ENCODE results near the gene WDR43. TPM values are rescaled to one million over a fixed set of nuclear protein-coding genes. Genes with fewer than 3 reads are reported as not detected.

WDR43 gene
- polyA plus RNA-seq, 1 donor (not counting 4 experiments of a cell fraction or from before 2014, with no cell fraction given) = 125 TPM

DNA sequence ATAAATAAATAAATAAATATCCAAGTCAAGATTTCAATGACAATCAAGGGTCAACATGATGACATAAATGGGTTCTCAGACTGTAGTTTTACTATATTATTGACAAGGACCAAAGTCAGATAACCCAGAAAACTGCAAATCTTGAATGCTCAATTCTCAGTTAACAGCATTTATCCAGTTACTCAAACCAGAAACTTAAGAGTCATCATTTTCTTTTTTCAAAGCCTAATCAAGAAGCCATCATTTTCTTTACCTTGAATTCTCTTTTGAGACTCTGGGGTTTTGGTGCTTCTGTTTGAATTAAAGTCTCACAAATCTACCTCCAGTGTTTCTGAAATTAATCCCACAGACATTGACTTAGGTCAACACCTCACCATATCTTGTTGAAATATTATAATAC, 38.5 kb upstream of the WDR43 start:
- Histone ChIP-seq H4K20me1 (ENCODE audit: control insufficient read depth, extremely low read depth, insufficient read depth, low read length) (no peaks in the 10 kb centered on the region), H3K27me3 (ENCODE audit: control insufficient read depth, extremely low read depth, insufficient read depth, low read length) (no peaks in the 10 kb centered on the region), H3K4me3 (ENCODE audit: control insufficient read depth in 2 of 3, extremely low read depth in 1 of 3, insufficient read depth in 2 of 3, low read depth in 1 of 3, low read length in 3 of 3) (no peak overlapping the region), H3K36me3 (ENCODE audit: control insufficient read depth in 2 of 2, extremely low read depth in 1 of 2, insufficient read depth in 2 of 2, low read length in 2 of 2) (peaks cover 3 to 6% of the 10 kb centered on the region in 2 experiments), H3K4me2 (ENCODE audit: control insufficient read depth, extremely low read depth, insufficient read depth, low read depth, low read length) (no peak overlapping the region), H3K9me3 (ENCODE audit: control insufficient read depth, low read depth, low read length) (no peaks in the 10 kb centered on the region), H3K27ac (ENCODE audit: control insufficient read depth, insufficient read depth, low read length) (no peak overlapping the region), H3K79me2 (ENCODE audit: control insufficient read depth, insufficient read depth, low read length) (no peaks in the 10 kb centered on the region), H3K9me1 (ENCODE audit: control insufficient read depth, extremely low read depth, insufficient read depth, low read length) (no peaks in the 10 kb centered on the region), H3K9ac (ENCODE audit: control insufficient read depth, extremely low read depth, insufficient read depth, low read length) (no peak overlapping the region), H2AFZ (ENCODE audit: control insufficient read depth, low read length) (no peak overlapping the region), H3K4me1 (ENCODE audit: control insufficient read depth, extremely low read depth, insufficient read depth, low read length) (no peaks in the 10 kb centered on the region)
- no peak for FAIRE-seq
- DNase-seq (ENCODE audit: low read depth, low spot score) = no peak
- no peak for TF ChIP-seq EZH2 (IDR thresholded peaks at IDR 0.05; ENCODE audit: low read length)
- TF ChIP-seq, protein P1, sequence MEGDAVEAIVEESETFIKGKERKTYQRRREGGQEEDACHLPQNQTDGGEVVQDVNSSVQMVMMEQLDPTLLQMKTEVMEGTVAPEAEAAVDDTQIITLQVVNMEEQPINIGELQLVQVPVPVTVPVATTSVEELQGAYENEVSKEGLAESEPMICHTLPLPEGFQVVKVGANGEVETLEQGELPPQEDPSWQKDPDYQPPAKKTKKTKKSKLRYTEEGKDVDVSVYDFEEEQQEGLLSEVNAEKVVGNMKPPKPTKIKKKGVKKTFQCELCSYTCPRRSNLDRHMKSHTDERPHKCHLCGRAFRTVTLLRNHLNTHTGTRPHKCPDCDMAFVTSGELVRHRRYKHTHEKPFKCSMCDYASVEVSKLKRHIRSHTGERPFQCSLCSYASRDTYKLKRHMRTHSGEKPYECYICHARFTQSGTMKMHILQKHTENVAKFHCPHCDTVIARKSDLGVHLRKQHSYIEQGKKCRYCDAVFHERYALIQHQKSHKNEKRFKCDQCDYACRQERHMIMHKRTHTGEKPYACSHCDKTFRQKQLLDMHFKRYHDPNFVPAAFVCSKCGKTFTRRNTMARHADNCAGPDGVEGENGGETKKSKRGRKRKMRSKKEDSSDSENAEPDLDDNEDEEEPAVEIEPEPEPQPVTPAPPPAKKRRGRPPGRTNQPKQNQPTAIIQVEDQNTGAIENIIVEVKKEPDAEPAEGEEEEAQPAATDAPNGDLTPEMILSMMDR (optimal IDR thresholded peaks at IDR 0.05 in 1 of 3, IDR thresholded peaks at IDR 0.05 in 1 of 3, conservative IDR thresholded peaks at IDR 0.05 in 1 of 3; ENCODE audit: extremely low read depth in 1 of 3, insufficient read depth in 2 of 3, low read length in 3 of 3) = no peak
- dilution Hi-C loops (cut with MboI; ENCODE audit: extremely low pct_ligation_motif_present, low sequenced_read_pairs) = no loop called here

- H3K4me2 ChIP-seq (ENCODE audit: control insufficient read depth, extremely low read depth, insufficient read depth, low read depth, low read length) = peak overlapping the region; percentile 96
- no peaks in the 10 kb centered on the region for H3K9me3 ChIP-seq (ENCODE audit: control insufficient read depth, low read depth, low read length)
- no peaks in the 10 kb centered on the region for H3K9me1 ChIP-seq (ENCODE audit: control insufficient read depth, extremely low read depth, insufficient read depth, low read length)
- FAIRE-seq (no peak), DNase-seq (ENCODE audit: low read depth, low spot score) (no peak)
- no peaks in the 10 kb centered on the region for H4K20me1 ChIP-seq (ENCODE audit: control insufficient read depth, extremely low read depth, insufficient read depth, low read length)
- H3K9ac ChIP-seq (ENCODE audit: control insufficient read depth, extremely low read depth, insufficient read depth, low read length) = peak overlapping the region; percentile 95
- H3K36me3 ChIP-seq (ENCODE audit: control insufficient read depth in 2 of 2, extremely low read depth in 1 of 2, insufficient read depth in 2 of 2, low read length in 2 of 2) = no peaks in the 10 kb centered on the region
- H3K79me2 ChIP-seq (ENCODE audit: control insufficient read depth, insufficient read depth, low read length) = peaks cover 42% of the 10 kb centered on the region
- dilution Hi-C loops (cut with MboI; ENCODE audit: extremely low pct_ligation_motif_present, low sequenced_read_pairs) = no loop called here
- H3K4me3 ChIP-seq (ENCODE audit: control insufficient read depth in 2 of 3, extremely low read depth in 1 of 3, insufficient read depth in 2 of 3, low read depth in 1 of 3, low read length in 3 of 3) = peak overlapping the region; percentile 70 to 100 (median 99)
- peaks cover 20% of the 10 kb centered on the region for H3K4me1 ChIP-seq (ENCODE audit: control insufficient read depth, extremely low read depth, insufficient read depth, low read length)
- no peaks in the 10 kb centered on the region for H3K27me3 ChIP-seq (ENCODE audit: control insufficient read depth, extremely low read depth, insufficient read depth, low read length)
- no peak for TF ChIP-seq EZH2 (IDR thresholded peaks at IDR 0.05; ENCODE audit: low read length)
- TF ChIP-seq, protein P1 (optimal IDR thresholded peaks at IDR 0.05 in 1 of 3, IDR thresholded peaks at IDR 0.05 in 1 of 3, conservative IDR thresholded peaks at IDR 0.05 in 1 of 3; ENCODE audit: extremely low read depth in 1 of 3, insufficient read depth in 2 of 3, low read length in 3 of 3) = no peak
- no peak overlapping the region for H2AFZ ChIP-seq (ENCODE audit: control insufficient read depth, low read length)
- peak overlapping the region; percentile 91 for H3K27ac ChIP-seq (ENCODE audit: control insufficient read depth, insufficient read depth, low read length)
These were observed 25.9 kb upstream of the WDR43 start for GRCh38 chr2:28868611-28869010.
